ENCODE results near the gene RTEL1. TPM values are rescaled to one million over a fixed set of nuclear protein-coding genes. Genes with fewer than 3 reads are reported as not detected.
A peak's percentile ranks its signal among the peaks of the same experiment; 100 is the strongest.

Gene RTEL1, protein sequence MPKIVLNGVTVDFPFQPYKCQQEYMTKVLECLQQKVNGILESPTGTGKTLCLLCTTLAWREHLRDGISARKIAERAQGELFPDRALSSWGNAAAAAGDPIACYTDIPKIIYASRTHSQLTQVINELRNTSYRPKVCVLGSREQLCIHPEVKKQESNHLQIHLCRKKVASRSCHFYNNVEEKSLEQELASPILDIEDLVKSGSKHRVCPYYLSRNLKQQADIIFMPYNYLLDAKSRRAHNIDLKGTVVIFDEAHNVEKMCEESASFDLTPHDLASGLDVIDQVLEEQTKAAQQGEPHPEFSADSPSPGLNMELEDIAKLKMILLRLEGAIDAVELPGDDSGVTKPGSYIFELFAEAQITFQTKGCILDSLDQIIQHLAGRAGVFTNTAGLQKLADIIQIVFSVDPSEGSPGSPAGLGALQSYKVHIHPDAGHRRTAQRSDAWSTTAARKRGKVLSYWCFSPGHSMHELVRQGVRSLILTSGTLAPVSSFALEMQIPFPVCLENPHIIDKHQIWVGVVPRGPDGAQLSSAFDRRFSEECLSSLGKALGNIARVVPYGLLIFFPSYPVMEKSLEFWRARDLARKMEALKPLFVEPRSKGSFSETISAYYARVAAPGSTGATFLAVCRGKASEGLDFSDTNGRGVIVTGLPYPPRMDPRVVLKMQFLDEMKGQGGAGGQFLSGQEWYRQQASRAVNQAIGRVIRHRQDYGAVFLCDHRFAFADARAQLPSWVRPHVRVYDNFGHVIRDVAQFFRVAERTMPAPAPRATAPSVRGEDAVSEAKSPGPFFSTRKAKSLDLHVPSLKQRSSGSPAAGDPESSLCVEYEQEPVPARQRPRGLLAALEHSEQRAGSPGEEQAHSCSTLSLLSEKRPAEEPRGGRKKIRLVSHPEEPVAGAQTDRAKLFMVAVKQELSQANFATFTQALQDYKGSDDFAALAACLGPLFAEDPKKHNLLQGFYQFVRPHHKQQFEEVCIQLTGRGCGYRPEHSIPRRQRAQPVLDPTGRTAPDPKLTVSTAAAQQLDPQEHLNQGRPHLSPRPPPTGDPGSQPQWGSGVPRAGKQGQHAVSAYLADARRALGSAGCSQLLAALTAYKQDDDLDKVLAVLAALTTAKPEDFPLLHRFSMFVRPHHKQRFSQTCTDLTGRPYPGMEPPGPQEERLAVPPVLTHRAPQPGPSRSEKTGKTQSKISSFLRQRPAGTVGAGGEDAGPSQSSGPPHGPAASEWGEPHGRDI (N-terminal part only)
- total RNA-seq, result 1 to 10 TPM; 4.8 to 9.2 TPM

DNA sequence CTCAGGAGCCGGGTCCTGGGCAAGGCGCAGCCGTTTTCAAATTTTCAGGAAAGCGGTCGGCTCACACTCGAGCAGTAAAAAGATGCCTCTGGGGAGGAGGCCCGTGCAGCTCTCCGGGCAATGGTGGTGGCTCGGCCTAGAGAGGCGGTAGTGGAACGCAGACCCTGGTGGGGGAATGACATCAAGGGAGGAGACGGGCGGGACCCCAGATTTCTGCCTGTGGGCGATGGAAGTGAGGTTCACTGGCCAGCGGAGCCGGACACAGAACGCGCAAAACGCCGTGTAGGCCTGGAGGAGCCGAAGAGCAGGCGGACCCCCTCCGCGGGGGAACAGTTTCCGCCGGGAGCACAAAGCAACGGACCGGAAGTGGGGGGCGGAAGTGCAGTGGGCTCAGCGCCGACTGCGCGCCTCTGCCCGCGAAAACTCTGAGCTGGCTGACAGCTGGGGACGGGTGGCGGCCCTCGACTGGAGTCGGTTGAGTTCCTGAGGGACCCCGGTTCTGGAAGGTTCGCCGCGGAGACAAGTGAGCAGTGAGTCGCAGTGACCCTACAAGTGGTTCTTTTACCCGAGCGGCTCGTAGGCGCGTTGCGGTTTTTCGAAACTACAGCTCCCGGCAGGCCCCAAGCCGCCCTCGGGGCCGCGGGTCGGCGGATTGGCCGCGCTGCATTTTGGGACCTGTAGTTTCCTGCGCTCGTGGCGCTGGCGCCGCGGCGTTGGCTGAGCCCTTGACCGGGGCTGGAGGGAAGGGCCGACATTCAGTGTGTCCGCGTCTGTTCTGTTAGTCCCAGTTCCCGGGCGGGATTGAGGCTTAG, at the start of gene RTEL1:
Gene RTEL1 (plus strand): TSS at position 376 of the 812 bp plus-strand sequence. CDS start 1,091 bp downstream, outside the sequence.
- Histone ChIP-seq H3K9me3 (no peaks in the 10 kb centered on the region), H3K36me3 (peaks cover 20% of the 10 kb centered on the region), H3K4me3 (peak within 1 kb of the TSS; percentile 63 to 78), H3K4me1 (peaks cover 0 to 32% of the 10 kb centered on the region in 2 donors), H3K27me3 (no peaks in the 10 kb centered on the region), H3K27ac (peak within 1 kb of the TSS; percentile 81 to 82)
- TF ChIP-seq, protein P1, sequence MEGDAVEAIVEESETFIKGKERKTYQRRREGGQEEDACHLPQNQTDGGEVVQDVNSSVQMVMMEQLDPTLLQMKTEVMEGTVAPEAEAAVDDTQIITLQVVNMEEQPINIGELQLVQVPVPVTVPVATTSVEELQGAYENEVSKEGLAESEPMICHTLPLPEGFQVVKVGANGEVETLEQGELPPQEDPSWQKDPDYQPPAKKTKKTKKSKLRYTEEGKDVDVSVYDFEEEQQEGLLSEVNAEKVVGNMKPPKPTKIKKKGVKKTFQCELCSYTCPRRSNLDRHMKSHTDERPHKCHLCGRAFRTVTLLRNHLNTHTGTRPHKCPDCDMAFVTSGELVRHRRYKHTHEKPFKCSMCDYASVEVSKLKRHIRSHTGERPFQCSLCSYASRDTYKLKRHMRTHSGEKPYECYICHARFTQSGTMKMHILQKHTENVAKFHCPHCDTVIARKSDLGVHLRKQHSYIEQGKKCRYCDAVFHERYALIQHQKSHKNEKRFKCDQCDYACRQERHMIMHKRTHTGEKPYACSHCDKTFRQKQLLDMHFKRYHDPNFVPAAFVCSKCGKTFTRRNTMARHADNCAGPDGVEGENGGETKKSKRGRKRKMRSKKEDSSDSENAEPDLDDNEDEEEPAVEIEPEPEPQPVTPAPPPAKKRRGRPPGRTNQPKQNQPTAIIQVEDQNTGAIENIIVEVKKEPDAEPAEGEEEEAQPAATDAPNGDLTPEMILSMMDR (IDR thresholded peaks at IDR 0.05), result peak in 1 of 2 donors; percentile 19
- peak; percentile 94 for DNase-seq (ENCODE audit: low spot score)

DNA sequence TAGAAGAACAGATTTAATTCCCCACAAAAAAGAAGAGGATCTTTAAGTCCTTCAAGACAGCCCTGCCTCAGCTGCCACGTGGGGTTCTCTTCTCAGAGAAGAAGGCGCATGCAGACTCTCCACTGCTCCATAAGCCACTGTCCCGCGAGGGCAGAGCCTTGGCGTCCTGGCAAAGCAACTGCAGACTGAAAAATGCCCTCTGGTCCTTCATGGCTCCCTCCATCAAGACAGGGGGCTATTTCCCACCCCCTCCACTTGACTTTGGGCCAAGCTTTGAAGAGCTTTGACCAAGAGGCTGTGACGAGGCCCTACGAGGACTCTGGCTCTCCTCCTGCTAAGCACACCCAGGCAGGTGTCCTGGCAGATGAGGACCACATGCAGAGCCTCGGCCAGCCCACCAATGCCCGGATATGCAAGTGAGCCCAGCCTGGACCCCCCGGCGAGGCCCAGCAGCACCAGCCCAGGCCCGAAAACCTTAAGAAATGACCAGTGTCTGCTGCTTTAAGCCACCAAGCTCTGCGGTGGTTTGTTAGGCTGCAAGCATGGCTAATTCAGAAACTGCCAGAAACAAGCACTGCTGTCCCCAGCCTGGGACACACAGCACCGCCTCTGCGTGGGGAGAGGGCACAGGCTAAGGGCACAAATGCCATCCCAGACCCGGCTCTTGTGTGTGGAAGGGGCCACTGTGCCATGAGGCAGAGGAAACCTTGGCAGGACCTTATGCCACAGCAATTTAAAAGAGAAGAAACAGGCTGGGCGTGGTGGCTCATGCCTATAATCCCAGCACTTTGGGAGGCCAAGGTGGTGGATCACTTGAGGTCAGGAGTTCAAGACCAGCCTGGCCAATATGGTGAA, 47.3 kb upstream of the RTEL1 start:
- no peak overlapping the region for H3K4me3 ChIP-seq
- no peak overlapping the region for H3K27ac ChIP-seq
- DNase-seq (ENCODE audit: low spot score), result no peak
- TF ChIP-seq, protein P1 (IDR thresholded peaks at IDR 0.05), result no peak
- H3K9me3 ChIP-seq, result no peaks in the 10 kb centered on the region
- no peaks in the 10 kb centered on the region for H3K36me3 ChIP-seq
- peaks cover 0 to 5% of the 10 kb centered on the region in 2 donors for H3K4me1 ChIP-seq
- H3K27me3 ChIP-seq, result no peaks in the 10 kb centered on the region

GRCh38 chr20:63611646-63612045, 46.5 kb upstream of the RTEL1 start:
- H3K4me3 ChIP-seq, result no peak overlapping the region
- H3K4me1 ChIP-seq, result peaks cover 0 to 5% of the 10 kb centered on the region in 2 donors
- H3K9me3 ChIP-seq, result no peaks in the 10 kb centered on the region
- DNase-seq (ENCODE audit: low spot score), result no peak
- no peak overlapping the region for H3K27ac ChIP-seq
- TF ChIP-seq, protein P1 (IDR thresholded peaks at IDR 0.05), result no peak
- peaks cover 4% of the 10 kb centered on the region for H3K36me3 ChIP-seq
- H3K27me3 ChIP-seq, result no peaks in the 10 kb centered on the region

- Histone ChIP-seq H3K27me3 (no peaks in the 10 kb centered on the region), H3K36me3 (peaks cover 12% of the 10 kb centered on the region), H3K9me3 (no peaks in the 10 kb centered on the region), H3K4me3 (no peak overlapping the region), H3K4me1 (peaks cover 0 to 5% of the 10 kb centered on the region in 2 donors), H3K27ac (no peak overlapping the region)
- TF ChIP-seq, protein P1 (IDR thresholded peaks at IDR 0.05), result no peak
- no peak for DNase-seq (ENCODE audit: low spot score)
These were observed 45.7 kb upstream of the RTEL1 start for GRCh38 chr20:63612276-63612931.

All from right atrium auricular region (tissue), 2 donors.